Muscle of leg (tissue), 11 donors: ENCODE measurements around the gene MAP3K20. TPM values are rescaled to one million over a fixed set of nuclear protein-coding genes. Genes with fewer than 3 reads are reported as not detected.
"Not testable (repeated sequence)": the region's sequence is repeated elsewhere in the genome, so short reads cannot be mapped to it uniquely, and the experiment has no call there.

Source experiments
- DNase-seq: peaks from one replicate; pipeline ENCODE4 v3.0.0; 2013
- H3K27ac ChIP-seq: one replicate; pipeline ENCODE4 v1.5.1; 2013; ENCODE audit warnings: mild to moderate bottlenecking, low read length, control low read depth
- H3K27me3 ChIP-seq: one replicate; pipeline ENCODE4 v1.6.1; 2013; ENCODE audit warnings: low read length; ENCODE audit not compliant: control insufficient read depth, insufficient read depth
- H3K36me3 ChIP-seq: one replicate; pipeline ENCODE4 v1.6.1; 2013; ENCODE audit warnings: low read length; ENCODE audit not compliant: control insufficient read depth, insufficient read depth
- H3K4me1 ChIP-seq: one replicate; pipeline ENCODE4 v1.6.1; 2013; ENCODE audit warnings: low read length; ENCODE audit not compliant: control insufficient read depth, insufficient read depth
- H3K4me3 ChIP-seq: one replicate; pipeline ENCODE4 v1.5.1; 2013; ENCODE audit warnings: low read length, control low read depth
- H3K9me3 ChIP-seq: replicated peaks from 2 replicates; pipeline ENCODE4 v1.6.1; 2013; ENCODE audit warnings: low read depth, low read length; ENCODE audit not compliant: control insufficient read depth
- WGBS: methylation state at CpG from one replicate; pipeline ENCODE4 v1.1.5; 2013; ENCODE audit warnings: missing lambda C conversion rate; ENCODE audit not compliant: insufficient coverage; 5-methylcytosine and 5-hydroxymethylcytosine counted together
- polyA plus RNA-seq, 8 donors: library from polyadenylated mRNA; unstranded; fragments of 120-200 nt; gene quantifications; one replicate each; pipeline versions ENCODE4 v1.2.1 to v1.2.3, GENCODE V29; 2013; ENCODE audit warnings: inconsistent platforms in 1 of 8, low replicate concordance in 1 of 8; ENCODE audit not compliant: insufficient read length in 8 of 8, insufficient read depth in 1 of 8
- total RNA-seq: library from RNA; stranded (reverse); fragments of 120-200 nt; gene quantifications from one replicate; pipeline ENCODE4 v1.2.4, GENCODE V29; 2013

The MAP3K20 gene
- total and polyA plus RNA-seq, 9 donors, result 50.9 to 105 (median 84.2) TPM

DNA sequence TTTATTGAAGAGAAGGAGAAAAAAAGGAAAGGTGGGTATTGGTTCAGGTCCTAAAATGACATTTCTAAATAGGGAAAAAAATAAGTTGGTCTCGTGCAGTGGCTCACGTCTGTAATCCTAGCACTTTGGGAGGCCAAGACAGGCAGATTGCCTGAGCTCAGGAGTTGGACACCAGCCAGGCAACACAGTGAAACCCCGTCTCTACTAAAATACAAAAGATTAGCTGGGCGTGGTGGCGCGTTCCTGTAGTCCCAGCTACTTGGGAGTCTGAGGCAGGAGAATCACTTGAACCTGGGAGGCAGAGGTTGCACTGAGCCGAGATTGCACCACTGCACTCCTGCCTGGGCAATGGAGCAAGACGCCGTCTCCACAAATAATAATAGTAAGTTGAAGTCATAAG is 131.5 kb downstream of the MAP3K20 start:
- not testable (repeated sequence) for H3K4me3 ChIP-seq, H3K27me3 ChIP-seq, H3K36me3 ChIP-seq, H3K9me3 ChIP-seq, H3K4me1 ChIP-seq, DNase-seq, H3K27ac ChIP-seq
- 44% methylated on average over 4 of the region's 9 CpGs for WGBS

DNA sequence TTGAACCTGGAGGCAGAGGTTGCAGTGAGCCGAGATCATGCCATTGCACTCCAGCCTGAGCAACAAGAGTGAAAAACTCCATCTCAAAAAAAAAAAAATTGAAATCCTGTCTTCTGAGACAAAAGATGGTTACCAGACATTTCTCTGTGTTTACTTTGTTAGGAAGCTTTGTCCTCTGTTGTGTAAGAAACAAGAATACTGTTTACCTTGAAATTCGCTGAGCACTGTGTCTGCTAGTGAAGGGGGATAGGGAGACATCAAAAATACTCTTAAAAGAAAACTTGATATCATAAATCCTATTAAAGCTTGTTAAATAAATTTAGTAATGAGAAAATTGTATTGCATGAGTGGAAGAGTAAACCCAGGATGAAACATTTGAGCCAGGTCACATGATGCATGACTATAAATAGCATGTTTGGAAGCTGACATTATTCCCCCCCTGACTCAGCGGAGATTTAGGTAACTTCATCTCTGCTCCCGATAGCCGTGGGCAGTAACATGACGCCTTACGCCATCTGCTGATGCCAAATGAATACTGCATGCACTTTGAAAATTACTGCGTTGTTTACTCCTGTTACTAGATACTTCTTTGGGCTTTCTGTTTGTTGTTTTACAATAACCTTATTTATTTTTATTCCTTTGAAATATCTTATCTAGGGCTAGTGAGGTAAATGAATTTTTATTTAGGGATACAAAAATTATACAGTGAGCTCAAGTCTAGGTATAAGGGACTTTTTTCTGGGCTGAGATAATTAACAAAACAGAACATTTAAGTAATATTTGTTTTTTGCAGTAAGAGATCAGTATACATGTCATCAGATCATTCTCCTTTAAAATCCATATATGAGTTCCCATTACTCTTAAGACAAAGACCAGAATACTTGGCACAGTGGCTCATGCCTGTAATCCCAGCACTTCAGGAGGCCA is 134.9 kb downstream of the MAP3K20 start:
- Histone ChIP-seq H3K27ac (peak overlapping the region; percentile 74), H3K4me1 (peaks cover 4% of the 10 kb centered on the region)

DNA sequence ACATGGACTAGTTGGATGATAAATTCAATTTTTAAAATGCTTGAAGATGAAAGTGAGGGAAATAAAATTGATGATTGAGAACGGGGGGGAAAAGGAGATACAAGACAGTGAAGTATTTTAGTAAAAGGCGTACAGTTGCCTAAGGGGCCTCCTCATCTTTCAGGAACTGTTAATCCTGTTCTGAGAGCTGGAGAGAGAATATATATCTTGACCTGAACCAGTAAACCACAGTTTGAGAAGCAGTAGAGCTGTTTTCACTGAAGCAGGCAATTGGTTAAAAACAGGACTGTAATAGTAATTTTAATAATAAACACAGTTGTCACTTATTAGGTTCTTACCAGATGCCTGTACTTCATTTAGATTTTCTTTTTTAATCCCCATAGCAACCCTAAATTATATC is 137.5 kb downstream of the MAP3K20 start:
- peaks cover 4% of the 10 kb centered on the region for H3K36me3 ChIP-seq
- peaks cover 4% of the 10 kb centered on the region for H3K4me1 ChIP-seq
- no peak for DNase-seq
- no peaks in the 10 kb centered on the region for H3K27me3 ChIP-seq
- 76% methylated on average over 2 of the region's 2 CpGs for WGBS
- no peaks in the 10 kb centered on the region for H3K9me3 ChIP-seq
- no peak overlapping the region for H3K4me3 ChIP-seq
- no peak overlapping the region for H3K27ac ChIP-seq

More for the DNA sequence above, 134.9 kb downstream of the MAP3K20 start:
- WGBS, result 0% methylated on average over 5 of the region's 8 CpGs
- Histone ChIP-seq H3K36me3 (peaks cover 4% of the 10 kb centered on the region), H3K4me3 (no peak overlapping the region), H3K27me3 (no peaks in the 10 kb centered on the region), H3K9me3 (no peaks in the 10 kb centered on the region)
- DNase-seq, result peak; percentile 96

DNA sequence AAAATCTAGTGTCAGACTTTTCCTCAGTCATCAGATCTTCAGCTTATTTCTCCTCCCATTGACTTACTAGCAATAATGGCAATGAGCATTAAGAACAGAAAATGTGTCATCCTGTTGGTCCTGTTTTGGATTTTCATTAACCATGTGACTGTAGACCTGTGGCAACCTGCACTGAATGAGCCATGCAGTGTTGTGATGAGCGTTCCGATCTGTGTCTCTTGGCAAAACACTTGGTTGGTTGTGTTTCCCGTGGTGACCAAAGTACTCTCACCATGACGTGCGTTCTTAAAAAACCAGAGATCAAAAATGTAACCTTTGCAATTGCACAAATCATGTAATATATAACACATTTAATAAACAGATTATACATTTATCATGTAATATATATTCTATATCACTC is 138.6 kb downstream of the MAP3K20 start:
- H3K4me1 ChIP-seq, result peaks cover 4% of the 10 kb centered on the region
- peaks cover 4% of the 10 kb centered on the region for H3K36me3 ChIP-seq
- H3K4me3 ChIP-seq, result no peak overlapping the region
- WGBS, result no CpG with 5 or more reads among the region's 5 CpGs
- DNase-seq, result no peak
- no peaks in the 10 kb centered on the region for H3K9me3 ChIP-seq
- H3K27me3 ChIP-seq, result no peaks in the 10 kb centered on the region
- no peak overlapping the region for H3K27ac ChIP-seq

DNA sequence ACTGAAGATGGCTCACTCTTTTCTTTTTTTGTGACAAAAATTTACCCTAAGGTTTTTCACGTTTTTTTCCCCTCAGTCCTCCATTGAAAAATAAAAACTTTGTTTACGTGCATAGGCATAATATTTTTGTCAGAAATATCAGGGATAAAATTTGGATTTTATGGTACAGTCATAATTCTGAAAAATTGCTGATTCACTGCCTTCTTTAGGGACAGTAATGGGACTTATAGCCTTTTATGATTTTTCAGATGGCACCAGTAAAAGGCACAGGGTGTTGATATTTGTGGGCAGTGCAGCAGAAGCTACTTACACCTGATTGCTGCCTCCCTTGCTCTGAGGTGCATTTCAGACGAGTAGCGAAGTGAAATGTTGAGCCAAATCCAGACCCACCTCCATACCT is 139.7 kb downstream of the MAP3K20 start:
- H3K27me3 ChIP-seq, result no peaks in the 10 kb centered on the region
- H3K4me1 ChIP-seq, result peaks cover 4% of the 10 kb centered on the region
- H3K9me3 ChIP-seq, result no peaks in the 10 kb centered on the region
- DNase-seq, result no peak
- peaks cover 4% of the 10 kb centered on the region for H3K36me3 ChIP-seq
- no peak overlapping the region for H3K27ac ChIP-seq
- no peak overlapping the region for H3K4me3 ChIP-seq
- WGBS, result 100% methylated on average over 2 of the region's 4 CpGs

DNA sequence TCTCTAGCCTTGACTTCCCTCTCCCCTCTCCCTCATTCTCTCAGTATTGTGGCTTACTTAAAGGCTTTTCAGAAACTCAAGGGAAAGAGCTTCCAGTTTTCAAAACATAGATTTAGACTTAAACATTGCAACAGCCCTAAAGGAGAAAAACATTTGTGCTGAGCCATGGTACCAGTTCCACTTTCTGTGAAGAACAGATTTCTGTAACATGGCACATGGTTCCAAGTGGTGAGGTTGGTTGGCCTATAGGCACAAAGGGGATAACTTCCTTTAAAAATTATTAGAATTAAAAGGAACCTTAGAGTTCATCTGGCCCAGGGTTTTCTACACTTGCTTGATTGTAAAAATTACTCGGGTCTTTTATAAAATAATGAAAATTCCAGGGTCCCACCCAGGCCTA is 140.4 kb downstream of the MAP3K20 start:
- peaks cover 4% of the 10 kb centered on the region for H3K4me1 ChIP-seq
- WGBS, result 100% methylated on average over 1 of the region's 1 CpG
- H3K36me3 ChIP-seq, result peaks cover 5% of the 10 kb centered on the region
- no peak overlapping the region for H3K4me3 ChIP-seq
- H3K27me3 ChIP-seq, result no peaks in the 10 kb centered on the region
- no peaks in the 10 kb centered on the region for H3K9me3 ChIP-seq
- no peak for DNase-seq
- H3K27ac ChIP-seq, result no peak overlapping the region

DNA sequence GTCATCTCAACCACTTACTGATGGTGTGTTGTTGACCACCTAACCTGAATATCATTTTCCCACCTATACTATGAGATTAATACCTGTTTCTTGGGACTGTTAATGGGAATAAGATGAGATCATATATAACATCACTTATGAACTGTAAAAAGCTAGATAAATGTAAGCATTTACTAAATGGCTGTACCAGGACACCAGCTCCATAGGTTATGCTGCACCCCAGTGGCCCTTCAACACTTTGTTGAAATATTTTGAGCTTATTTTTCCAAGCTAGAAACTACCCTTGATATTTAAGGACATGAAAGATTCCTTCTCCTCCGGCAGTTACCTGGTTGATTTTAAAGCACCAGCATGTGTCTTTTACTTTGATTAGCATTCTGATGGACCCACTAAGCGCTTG is 141.0 kb downstream of the MAP3K20 start:
- 78% methylated on average over 2 of the region's 2 CpGs for WGBS
- peaks cover 2% of the 10 kb centered on the region for H3K4me1 ChIP-seq
- DNase-seq, result no peak
- no peak overlapping the region for H3K27ac ChIP-seq
- H3K36me3 ChIP-seq, result peaks cover 3% of the 10 kb centered on the region
- no peaks in the 10 kb centered on the region for H3K9me3 ChIP-seq
- H3K4me3 ChIP-seq, result no peak overlapping the region
- no peaks in the 10 kb centered on the region for H3K27me3 ChIP-seq

DNA sequence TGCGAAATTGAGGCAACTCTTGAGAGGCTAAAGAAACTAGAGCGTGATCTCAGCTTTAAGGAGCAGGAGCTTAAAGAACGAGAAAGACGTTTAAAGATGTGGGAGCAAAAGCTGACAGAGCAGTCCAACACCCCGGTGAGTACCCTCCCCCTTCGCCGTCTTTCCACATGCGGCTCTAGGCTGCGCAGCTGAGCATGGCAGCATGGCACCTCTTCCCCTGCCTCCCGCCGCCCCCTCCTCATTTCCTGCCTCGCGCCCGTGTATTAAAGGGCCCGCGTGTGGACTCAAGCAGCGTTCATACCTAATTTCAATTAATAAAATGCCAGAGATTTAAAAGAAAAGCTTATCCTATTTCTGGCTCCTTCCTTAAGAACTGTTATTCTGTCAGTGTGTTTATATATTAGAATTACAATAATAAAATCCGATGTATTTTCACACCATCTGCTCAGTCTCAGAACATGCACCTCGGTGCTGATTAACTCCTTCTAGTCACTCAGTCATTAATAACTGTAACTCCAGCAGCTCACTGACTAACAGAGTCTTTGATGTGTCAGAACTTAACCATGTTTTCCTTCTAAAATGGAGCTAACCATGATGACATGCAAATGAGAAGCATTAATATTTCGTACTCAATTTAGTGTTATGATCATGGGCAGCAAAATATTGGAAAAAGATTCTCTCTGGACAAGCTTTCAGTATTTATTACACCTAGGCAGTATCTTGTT is 141.6 kb downstream of the MAP3K20 start:
- no peak for DNase-seq
- no peak overlapping the region for H3K27ac ChIP-seq
- 78% methylated on average over 10 of the region's 20 CpGs for WGBS

DNA sequence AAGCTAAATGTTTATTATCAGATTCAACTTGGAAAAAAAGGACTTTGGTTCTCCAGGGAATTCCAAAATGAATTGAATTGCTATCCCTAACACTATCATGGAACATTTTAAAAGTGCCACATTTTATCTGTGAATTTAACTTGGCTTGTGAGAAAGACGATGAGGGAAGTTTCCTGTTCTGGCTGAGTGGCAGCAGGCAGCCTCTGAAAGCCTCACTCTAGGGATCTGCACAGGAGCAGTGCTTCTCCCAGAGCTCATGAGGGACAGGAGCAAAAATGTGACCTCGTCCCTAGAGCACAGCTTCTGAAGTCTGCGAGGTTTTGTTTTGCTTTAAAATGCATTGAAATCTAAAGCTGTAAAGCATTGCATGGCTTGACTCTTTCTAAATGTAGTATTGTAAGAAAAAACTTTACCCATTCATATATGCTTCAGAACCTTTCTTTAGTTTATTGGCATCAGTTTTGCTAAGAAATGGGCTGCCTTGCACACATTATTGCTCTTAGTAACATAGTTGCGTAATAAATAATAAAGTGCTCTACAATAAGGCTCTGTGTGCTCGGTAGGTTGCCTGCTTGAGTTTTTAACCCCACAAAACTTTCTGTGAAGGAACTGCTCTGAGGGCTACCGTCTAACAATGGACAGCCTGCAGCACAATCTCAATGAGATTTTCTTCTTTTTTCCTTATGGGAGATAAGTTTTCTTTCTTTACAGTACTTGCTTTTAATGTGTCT is 142.8 kb downstream of the MAP3K20 start:
- peak; percentile 26 for DNase-seq
- no peaks in the 10 kb centered on the region for H3K27me3 ChIP-seq
- peaks cover 1% of the 10 kb centered on the region for H3K4me1 ChIP-seq
- no peaks in the 10 kb centered on the region for H3K9me3 ChIP-seq
- no CpG with 5 or more reads among the region's 6 CpGs for WGBS
- H3K27ac ChIP-seq, result no peak overlapping the region
- no peak overlapping the region for H3K4me3 ChIP-seq
- H3K36me3 ChIP-seq, result peaks cover 3% of the 10 kb centered on the region

More for the DNA sequence above, 141.6 kb downstream of the MAP3K20 start:
- peaks cover 2% of the 10 kb centered on the region for H3K4me1 ChIP-seq
- H3K9me3 ChIP-seq, result no peaks in the 10 kb centered on the region
- no peak overlapping the region for H3K4me3 ChIP-seq
- H3K27me3 ChIP-seq, result no peaks in the 10 kb centered on the region
- peaks cover 3% of the 10 kb centered on the region for H3K36me3 ChIP-seq
